Brain microvascular endothelial cell (primary cell): ENCODE data around the gene ZDHHC1.

Experiments used
- DNase-seq: peaks from one replicate; pipeline ENCODE4 v3.0.0-alpha.2; 2020
- H3K27ac ChIP-seq: fragments of 250-450 bp; sonication (Bioruptor Pico); 2 replicates; pipeline ENCODE4 v1.5.1; 2020; ENCODE audit warnings: mild to moderate bottlenecking, moderate library complexity
- H3K27me3 ChIP-seq: fragments of 250-450 bp; sonication (Bioruptor Pico); replicated peaks from 2 replicates; pipeline ENCODE4 v1.5.1; 2020; ENCODE audit warnings: mild to moderate bottlenecking
- H3K36me3 ChIP-seq: fragments of 250-450 bp; sonication (Bioruptor Pico); replicated peaks from 2 replicates; pipeline ENCODE4 v1.5.1; 2020; ENCODE audit warnings: mild to moderate bottlenecking
- H3K4me3 ChIP-seq: 2 replicates; pipeline ENCODE4 v1.5.1; 2011; ENCODE audit warnings: low read depth, mild to moderate bottlenecking, control low read depth, low read length, moderate library complexity
- in situ Hi-C: cut with HindIII; loops from 2 replicates; pipeline ENCODE4 v1.10.0; 2017; ENCODE audit warnings: low sequenced_read_pairs, low pct_ligation_motif_present
- TF ChIP-seq, protein P1 (sequence below): IDR thresholded peaks from 2 replicates; pipeline ENCODE4 v1.5.1; 2011; ENCODE audit warnings: low read depth, mild to moderate bottlenecking, moderate library complexity, low read length, control low read depth, inconsistent platforms; ENCODE audit errors: missing control alignments

ZDHHC1 gene

DNA sequence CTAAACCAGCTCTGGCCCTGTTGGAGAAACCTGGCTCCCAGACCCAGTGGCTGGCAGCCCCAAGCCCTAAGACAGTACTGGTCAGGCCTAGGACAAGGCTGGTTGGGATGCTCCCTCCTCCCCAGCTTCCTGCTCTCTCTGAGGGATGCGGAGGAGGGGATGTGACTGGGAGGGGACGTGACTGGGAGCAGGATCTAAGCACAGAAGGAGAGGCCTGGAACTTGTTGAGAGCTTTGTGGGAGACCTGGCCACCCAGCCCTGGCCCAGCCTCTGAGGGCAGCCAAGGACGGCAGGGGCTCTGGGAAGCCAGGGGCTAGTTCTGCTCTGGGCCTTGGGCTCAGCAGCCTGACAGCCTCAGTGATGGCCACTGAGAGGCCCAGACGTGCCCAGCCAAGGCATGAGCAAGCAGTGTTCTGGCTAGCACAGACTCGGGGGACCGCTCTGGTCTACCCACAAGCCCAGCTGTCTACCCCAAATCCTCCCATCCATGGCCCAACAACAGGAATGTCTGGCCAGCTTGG is 41.9 kb upstream of the ZDHHC1 start:
- H3K4me3 ChIP-seq, result no peak overlapping the region
- DNase-seq, result no peak
- TF ChIP-seq, protein P1, sequence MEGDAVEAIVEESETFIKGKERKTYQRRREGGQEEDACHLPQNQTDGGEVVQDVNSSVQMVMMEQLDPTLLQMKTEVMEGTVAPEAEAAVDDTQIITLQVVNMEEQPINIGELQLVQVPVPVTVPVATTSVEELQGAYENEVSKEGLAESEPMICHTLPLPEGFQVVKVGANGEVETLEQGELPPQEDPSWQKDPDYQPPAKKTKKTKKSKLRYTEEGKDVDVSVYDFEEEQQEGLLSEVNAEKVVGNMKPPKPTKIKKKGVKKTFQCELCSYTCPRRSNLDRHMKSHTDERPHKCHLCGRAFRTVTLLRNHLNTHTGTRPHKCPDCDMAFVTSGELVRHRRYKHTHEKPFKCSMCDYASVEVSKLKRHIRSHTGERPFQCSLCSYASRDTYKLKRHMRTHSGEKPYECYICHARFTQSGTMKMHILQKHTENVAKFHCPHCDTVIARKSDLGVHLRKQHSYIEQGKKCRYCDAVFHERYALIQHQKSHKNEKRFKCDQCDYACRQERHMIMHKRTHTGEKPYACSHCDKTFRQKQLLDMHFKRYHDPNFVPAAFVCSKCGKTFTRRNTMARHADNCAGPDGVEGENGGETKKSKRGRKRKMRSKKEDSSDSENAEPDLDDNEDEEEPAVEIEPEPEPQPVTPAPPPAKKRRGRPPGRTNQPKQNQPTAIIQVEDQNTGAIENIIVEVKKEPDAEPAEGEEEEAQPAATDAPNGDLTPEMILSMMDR, result no peak
- H3K27ac ChIP-seq, result no peak overlapping the region
- in situ Hi-C loops, result no loop called here
- H3K27me3 ChIP-seq, result no peaks in the 10 kb centered on the region
- no peaks in the 10 kb centered on the region for H3K36me3 ChIP-seq

DNA sequence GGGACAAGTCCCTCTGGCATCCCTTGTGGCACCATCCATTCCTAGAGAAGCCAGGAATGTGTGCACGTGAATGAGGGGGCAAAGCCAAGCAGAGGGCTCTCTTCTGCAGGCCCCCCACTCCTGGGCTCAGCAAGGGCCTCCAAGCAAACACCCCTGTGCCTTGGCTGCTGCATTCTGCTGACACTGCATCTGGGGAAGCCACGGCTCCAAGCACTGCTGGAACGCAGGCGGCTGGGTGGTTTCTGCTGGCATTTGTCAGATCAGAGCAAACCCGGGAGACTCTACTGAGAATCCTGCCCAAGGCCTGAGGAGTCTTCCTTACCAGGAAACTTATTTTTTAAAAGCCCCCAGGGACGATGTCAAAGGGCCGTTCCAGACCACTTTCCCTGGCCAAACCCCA is 41.3 kb upstream of the ZDHHC1 start:
- no peak overlapping the region for H3K27ac ChIP-seq
- H3K36me3 ChIP-seq, result no peaks in the 10 kb centered on the region
- TF ChIP-seq, protein P1, result no peak
- in situ Hi-C loops, result no loop called here
- H3K4me3 ChIP-seq, result no peak overlapping the region
- H3K27me3 ChIP-seq, result no peaks in the 10 kb centered on the region
- DNase-seq, result no peak

DNA sequence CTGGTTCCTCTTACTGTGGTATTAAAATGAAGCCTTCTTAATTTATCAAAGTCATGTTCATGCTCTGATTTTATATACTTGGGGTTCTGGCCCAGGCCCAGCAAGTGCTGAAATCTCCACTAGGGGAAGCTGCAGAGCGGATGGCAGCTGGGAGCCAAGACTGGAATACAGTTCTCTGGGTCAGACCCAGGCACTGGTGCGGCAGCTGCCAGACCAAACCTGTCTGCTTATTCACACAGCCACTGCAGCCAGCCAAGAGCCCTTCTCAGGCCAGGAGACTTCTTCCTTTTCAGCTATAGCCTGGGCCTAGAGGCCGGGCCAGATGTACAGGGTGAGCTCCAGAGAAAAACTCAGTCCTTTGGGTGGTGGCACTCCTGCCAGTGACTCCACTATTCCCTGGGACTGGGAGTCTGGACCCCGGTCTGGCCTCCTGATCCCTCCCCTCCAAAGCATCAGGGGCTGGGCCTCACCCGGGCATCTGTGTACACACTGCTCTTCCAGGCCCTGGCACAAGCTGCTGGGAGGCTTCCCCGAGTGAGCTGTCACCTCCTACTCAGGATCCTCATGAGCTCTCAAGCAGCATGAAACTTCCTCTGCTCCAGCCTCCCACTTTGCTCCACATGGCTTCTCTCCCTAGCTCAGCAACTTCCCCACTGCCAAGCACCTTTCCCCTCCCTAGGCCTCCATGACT is 40.3 kb upstream of the ZDHHC1 start:
- no peaks in the 10 kb centered on the region for H3K27me3 ChIP-seq
- peaks cover 5% of the 10 kb centered on the region for H3K36me3 ChIP-seq
- H3K27ac ChIP-seq, result no peak overlapping the region
- TF ChIP-seq, protein P1, result peak; percentile 64
- H3K4me3 ChIP-seq, result no peak overlapping the region
- peak; percentile 13 for DNase-seq
- in situ Hi-C loops, result no loop called here

DNA sequence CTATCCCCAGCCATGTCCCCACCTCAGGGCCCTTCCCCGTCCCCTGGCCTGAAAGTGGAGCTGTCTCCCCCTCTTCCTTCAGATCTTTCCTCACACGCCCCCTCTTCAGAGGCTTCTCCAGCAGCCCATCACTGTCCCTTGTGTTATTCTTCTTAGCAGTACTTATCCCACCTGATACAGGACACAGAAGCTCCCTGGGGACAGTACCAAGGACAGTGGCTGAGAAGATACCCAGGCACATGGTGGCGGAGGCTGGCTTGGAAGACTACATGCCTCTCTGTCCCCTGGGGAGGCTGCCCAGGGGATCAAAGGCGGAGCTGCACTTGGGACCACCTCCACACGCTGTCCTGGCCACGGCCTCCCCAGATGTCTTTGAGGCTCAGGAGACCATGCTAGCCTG is 38.6 kb upstream of the ZDHHC1 start:
- TF ChIP-seq, protein P1, result no peak
- H3K4me3 ChIP-seq, result no peak overlapping the region

GRCh38 chr16:67454104-67454503 is 37.8 kb upstream of the ZDHHC1 start:
- H3K36me3 ChIP-seq, result peaks cover 7% of the 10 kb centered on the region
- H3K27ac ChIP-seq, result no peak overlapping the region
- H3K4me3 ChIP-seq, result no peak overlapping the region
- no peak for DNase-seq
- in situ Hi-C loops, result no loop called here
- TF ChIP-seq, protein P1, result no peak
- H3K27me3 ChIP-seq, result no peaks in the 10 kb centered on the region

More for the DNA sequence above, 38.6 kb upstream of the ZDHHC1 start:
- H3K36me3 ChIP-seq, result peaks cover 7% of the 10 kb centered on the region
- H3K27ac ChIP-seq, result no peak overlapping the region
- no peaks in the 10 kb centered on the region for H3K27me3 ChIP-seq
- no peak for DNase-seq
- in situ Hi-C loops, result no loop called here
